ENCODE results near the gene HGD. TPM values are rescaled to one million over a fixed set of nuclear protein-coding genes. Genes with fewer than 3 reads are reported as not detected.
"Not testable (repeated sequence)": the region's sequence is repeated elsewhere in the genome, so short reads cannot be mapped to it uniquely, and the experiment has no call there.

HGD gene
- total and polyA plus RNA-seq, 4 donors = 0.50 to 0.98 (median 0.67) TPM; not detected in 1

- Histone ChIP-seq H3K27me3 (ENCODE audit: control insufficient read depth, insufficient read depth, low read length) (no peaks in the 10 kb centered on the region), H3K27ac (ENCODE audit: low read depth, low read length) (no peak overlapping the region), H3K4me3 (ENCODE audit: low read depth, low read length) (no peak overlapping the region), H3K36me3 (ENCODE audit: control insufficient read depth, insufficient read depth, low read length) (no peaks in the 10 kb centered on the region), H3K4me1 (ENCODE audit: control insufficient read depth, insufficient read depth, low read length) (no peaks in the 10 kb centered on the region), H3K9me3 (ENCODE audit: control insufficient read depth, insufficient read depth, low read length) (no peaks in the 10 kb centered on the region)
- no peak for DNase-seq (ENCODE audit: low read depth in 4 of 6, low spot score in 6 of 6)
- WGBS (ENCODE audit: insufficient coverage) = 79% methylated on average over 2 of the region's 4 CpGs
Observed at GRCh38 chr3:120642368-120642948, 39.6 kb downstream of the HGD start.

GRCh38 chr3:120641696-120642246 is 40.3 kb downstream of the HGD start:
- 100% methylated on average over 2 of the region's 2 CpGs for WGBS (ENCODE audit: insufficient coverage)

GRCh38 chr3:120640231-120640630 is 41.8 kb downstream of the HGD start:
- Histone ChIP-seq H3K36me3 (ENCODE audit: control insufficient read depth, insufficient read depth, low read length) (no peaks in the 10 kb centered on the region), H3K27me3 (ENCODE audit: control insufficient read depth, insufficient read depth, low read length) (no peaks in the 10 kb centered on the region), H3K27ac (ENCODE audit: low read depth, low read length) (no peak overlapping the region), H3K4me1 (ENCODE audit: control insufficient read depth, insufficient read depth, low read length) (no peaks in the 10 kb centered on the region), H3K4me3 (ENCODE audit: low read depth, low read length) (no peak overlapping the region), H3K9me3 (ENCODE audit: control insufficient read depth, insufficient read depth, low read length) (no peaks in the 10 kb centered on the region)
- no CpG with 5 or more reads among the region's 1 CpG for WGBS (ENCODE audit: insufficient coverage)
- DNase-seq (ENCODE audit: low read depth in 4 of 6, low spot score in 6 of 6) = no peak

More at GRCh38 chr3:120641696-120642246, 40.3 kb downstream of the HGD start:
- no peaks in the 10 kb centered on the region for H3K27me3 ChIP-seq (ENCODE audit: control insufficient read depth, insufficient read depth, low read length)
- no peaks in the 10 kb centered on the region for H3K36me3 ChIP-seq (ENCODE audit: control insufficient read depth, insufficient read depth, low read length)
- no peak overlapping the region for H3K27ac ChIP-seq (ENCODE audit: low read depth, low read length)
- no peak overlapping the region for H3K4me3 ChIP-seq (ENCODE audit: low read depth, low read length)
- DNase-seq (ENCODE audit: low read depth in 4 of 6, low spot score in 6 of 6) = no peak
- H3K9me3 ChIP-seq (ENCODE audit: control insufficient read depth, insufficient read depth, low read length) = no peaks in the 10 kb centered on the region
- no peaks in the 10 kb centered on the region for H3K4me1 ChIP-seq (ENCODE audit: control insufficient read depth, insufficient read depth, low read length)

- not testable (repeated sequence) for H3K9me3 ChIP-seq (ENCODE audit: control insufficient read depth, insufficient read depth, low read length); H3K27ac ChIP-seq (ENCODE audit: low read depth, low read length); H3K27me3 ChIP-seq (ENCODE audit: control insufficient read depth, insufficient read depth, low read length); H3K36me3 ChIP-seq (ENCODE audit: control insufficient read depth, insufficient read depth, low read length); H3K4me3 ChIP-seq (ENCODE audit: low read depth, low read length); DNase-seq (ENCODE audit: low read depth in 4 of 6, low spot score in 6 of 6); H3K4me1 ChIP-seq (ENCODE audit: control insufficient read depth, insufficient read depth, low read length)
- no CpG with 5 or more reads among the region's 4 CpGs for WGBS (ENCODE audit: insufficient coverage)
Observed at GRCh38 chr3:120638820-120639219, 43.2 kb downstream of the HGD start.

- no peaks in the 10 kb centered on the region for H3K4me1 ChIP-seq (ENCODE audit: control insufficient read depth, insufficient read depth, low read length)
- DNase-seq (ENCODE audit: low read depth in 4 of 6, low spot score in 6 of 6) = no peak
- no peak overlapping the region for H3K27ac ChIP-seq (ENCODE audit: low read depth, low read length)
- 87% methylated on average over 5 of the region's 6 CpGs for WGBS (ENCODE audit: insufficient coverage)
- no peak overlapping the region for H3K4me3 ChIP-seq (ENCODE audit: low read depth, low read length)
- no peaks in the 10 kb centered on the region for H3K27me3 ChIP-seq (ENCODE audit: control insufficient read depth, insufficient read depth, low read length)
- H3K9me3 ChIP-seq (ENCODE audit: control insufficient read depth, insufficient read depth, low read length) = no peaks in the 10 kb centered on the region
- no peaks in the 10 kb centered on the region for H3K36me3 ChIP-seq (ENCODE audit: control insufficient read depth, insufficient read depth, low read length)
Observed at GRCh38 chr3:120637851-120638559, 44.0 kb downstream of the HGD start.

GRCh38 chr3:120636795-120637401 is 45.1 kb downstream of the HGD start:
- Histone ChIP-seq H3K27me3 (ENCODE audit: control insufficient read depth, insufficient read depth, low read length) (no peaks in the 10 kb centered on the region), H3K36me3 (ENCODE audit: control insufficient read depth, insufficient read depth, low read length) (no peaks in the 10 kb centered on the region), H3K9me3 (ENCODE audit: control insufficient read depth, insufficient read depth, low read length) (no peaks in the 10 kb centered on the region), H3K4me1 (ENCODE audit: control insufficient read depth, insufficient read depth, low read length) (no peaks in the 10 kb centered on the region), H3K27ac (ENCODE audit: low read depth, low read length) (no peak overlapping the region), H3K4me3 (ENCODE audit: low read depth, low read length) (no peak overlapping the region)
- no peak for DNase-seq (ENCODE audit: low read depth in 4 of 6, low spot score in 6 of 6)
- WGBS (ENCODE audit: insufficient coverage) = no CpG with 5 or more reads among the region's 2 CpGs

DNA sequence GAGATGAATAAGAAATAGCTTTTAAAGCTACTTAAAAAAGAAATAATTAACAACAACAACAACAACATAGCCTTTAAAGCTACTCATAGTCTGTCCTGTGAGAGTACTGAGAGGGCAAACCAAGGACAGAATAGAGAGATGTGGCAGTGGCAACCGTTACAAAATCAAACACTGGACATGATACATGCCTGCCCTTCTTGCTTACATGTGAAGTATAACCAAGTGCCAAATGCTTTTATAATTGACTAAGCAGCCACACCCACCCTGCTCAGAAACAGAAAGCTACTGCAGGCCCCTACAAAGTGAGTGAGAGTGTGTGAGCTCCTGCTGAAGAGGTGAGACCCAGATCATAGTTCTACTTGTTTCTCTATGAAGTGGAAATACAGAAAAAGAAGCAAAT is 47.5 kb downstream of the HGD start:
- H3K27ac ChIP-seq (ENCODE audit: low read depth, low read length) = no peak overlapping the region
- H3K4me3 ChIP-seq (ENCODE audit: low read depth, low read length) = no peak overlapping the region
- DNase-seq (ENCODE audit: low read depth in 4 of 6, low spot score in 6 of 6) = no peak
- H3K27me3 ChIP-seq (ENCODE audit: control insufficient read depth, insufficient read depth, low read length) = no peaks in the 10 kb centered on the region
- peaks cover 4% of the 10 kb centered on the region for H3K9me3 ChIP-seq (ENCODE audit: control insufficient read depth, insufficient read depth, low read length)
- H3K4me1 ChIP-seq (ENCODE audit: control insufficient read depth, insufficient read depth, low read length) = no peaks in the 10 kb centered on the region
- no CpG with 5 or more reads among the region's 1 CpG for WGBS (ENCODE audit: insufficient coverage)
- H3K36me3 ChIP-seq (ENCODE audit: control insufficient read depth, insufficient read depth, low read length) = no peaks in the 10 kb centered on the region

DNA sequence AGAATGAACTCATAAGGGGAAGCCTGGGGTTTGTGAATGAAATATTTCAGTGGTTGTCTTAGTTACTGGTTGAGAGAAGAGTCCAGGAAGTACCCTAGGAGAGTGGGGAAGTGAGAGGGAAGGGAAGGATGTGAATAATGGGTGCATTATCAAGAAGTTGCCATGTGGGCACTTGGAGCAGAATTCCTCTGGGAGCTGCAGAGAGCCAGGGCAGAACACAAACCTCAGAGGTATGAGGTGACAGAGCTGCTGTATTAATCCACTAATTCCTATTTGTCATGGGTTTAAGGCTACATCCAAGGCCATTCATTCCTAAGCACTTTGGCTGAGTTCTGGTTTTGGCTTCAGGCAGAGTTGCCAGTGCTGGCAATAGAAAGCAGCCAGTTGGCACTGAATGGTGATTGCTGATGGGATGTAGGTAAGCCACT is 56.9 kb downstream of the HGD start:
- Histone ChIP-seq H3K9me3 (ENCODE audit: control insufficient read depth, insufficient read depth, low read length) (peaks cover 4% of the 10 kb centered on the region), H3K27me3 (ENCODE audit: control insufficient read depth, insufficient read depth, low read length) (no peaks in the 10 kb centered on the region), H3K27ac (ENCODE audit: low read depth, low read length) (no peak overlapping the region), H3K4me3 (ENCODE audit: low read depth, low read length) (no peak overlapping the region), H3K36me3 (ENCODE audit: control insufficient read depth, insufficient read depth, low read length) (no peaks in the 10 kb centered on the region), H3K4me1 (ENCODE audit: control insufficient read depth, insufficient read depth, low read length) (no peaks in the 10 kb centered on the region)
- DNase-seq (ENCODE audit: low read depth in 4 of 6, low spot score in 6 of 6) = peak in 1 of 6 donors; percentile 22

DNA sequence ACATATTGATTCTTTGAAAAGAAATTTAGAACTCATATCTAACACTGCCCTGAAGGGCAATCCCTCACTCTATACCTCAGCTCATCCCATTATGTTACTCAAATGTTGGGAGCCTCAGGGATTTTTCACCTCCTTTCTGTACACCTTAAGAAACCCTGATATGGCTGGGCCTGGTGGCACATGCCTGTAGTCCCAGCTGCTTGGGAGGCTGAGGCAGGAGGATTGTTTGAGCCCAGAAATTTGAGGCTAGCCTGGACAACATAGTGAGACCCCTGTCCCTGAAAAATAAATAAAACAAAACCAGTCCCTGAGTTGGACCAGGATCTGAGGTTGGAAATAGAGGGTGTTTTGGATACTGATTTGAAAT is 58.3 kb downstream of the HGD start:
- H3K27me3 ChIP-seq (ENCODE audit: control insufficient read depth, insufficient read depth, low read length) = no peaks in the 10 kb centered on the region
- DNase-seq (ENCODE audit: low read depth in 4 of 6, low spot score in 6 of 6) = no peak
- no peak overlapping the region for H3K27ac ChIP-seq (ENCODE audit: low read depth, low read length)
- H3K36me3 ChIP-seq (ENCODE audit: control insufficient read depth, insufficient read depth, low read length) = no peaks in the 10 kb centered on the region
- peaks cover 4% of the 10 kb centered on the region for H3K9me3 ChIP-seq (ENCODE audit: control insufficient read depth, insufficient read depth, low read length)
- no peaks in the 10 kb centered on the region for H3K4me1 ChIP-seq (ENCODE audit: control insufficient read depth, insufficient read depth, low read length)
- H3K4me3 ChIP-seq (ENCODE audit: low read depth, low read length) = no peak overlapping the region

All from spinal cord (tissue), 10 donors.